GM19324 (cell line): ENCODE results near the gene PTPRT.

Experiments
- ATAC-seq: cut with Tn5 transposase; IDR thresholded peaks from one replicate; pipeline ENCODE4 v1.9.1; 2021; ENCODE audit warnings: mild to moderate bottlenecking, moderate library complexity; ENCODE audit not compliant: unreplicated experiment, low FRiP score

The PTPRT gene

GRCh38 chr20:42864116-42864515, 325.6 kb downstream of the PTPRT start:
- no peak for ATAC-seq

DNA sequence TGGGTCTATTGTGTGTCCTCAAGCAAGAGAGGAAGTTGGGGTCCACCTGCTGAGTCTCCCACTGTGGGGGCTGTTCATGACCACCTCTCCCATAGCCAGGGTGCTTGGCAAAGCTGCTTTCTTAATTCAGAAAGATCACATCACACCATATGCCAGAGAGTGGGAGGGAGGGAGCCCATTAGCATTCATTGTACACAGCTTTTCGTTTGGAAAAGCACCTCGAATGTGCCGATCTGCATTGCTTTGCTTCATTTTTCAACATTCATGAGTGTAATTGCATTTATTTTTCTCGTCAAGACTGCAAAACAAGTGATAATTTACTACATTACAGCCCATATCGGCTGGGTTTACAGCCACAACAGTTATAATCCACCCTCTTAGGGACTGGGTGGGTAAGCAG, 327.3 kb downstream of the PTPRT start:
- no peak for ATAC-seq

DNA sequence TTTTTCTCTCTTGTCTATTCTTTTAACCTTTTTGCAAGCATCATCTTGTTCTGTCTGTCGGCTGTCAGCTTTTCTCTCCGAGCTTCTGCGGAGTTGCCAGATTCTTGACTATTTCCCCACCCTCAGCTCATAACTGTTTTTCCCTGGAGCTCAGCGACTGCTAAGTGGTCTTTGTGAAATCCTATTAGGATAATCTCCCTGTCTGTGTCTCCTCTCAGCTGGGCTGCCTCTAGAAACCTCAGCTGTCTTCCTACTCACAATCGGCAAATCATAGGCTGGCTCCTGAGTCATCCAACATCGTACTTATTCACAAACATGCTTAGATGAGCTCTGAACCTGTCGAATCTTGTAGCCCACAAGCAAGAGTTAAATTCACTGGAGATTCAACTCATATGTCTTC, 332.3 kb downstream of the PTPRT start:
- ATAC-seq: no peak

GRCh38 chr20:42855896-42856295, 333.8 kb downstream of the PTPRT start:
- ATAC-seq: no peak

DNA sequence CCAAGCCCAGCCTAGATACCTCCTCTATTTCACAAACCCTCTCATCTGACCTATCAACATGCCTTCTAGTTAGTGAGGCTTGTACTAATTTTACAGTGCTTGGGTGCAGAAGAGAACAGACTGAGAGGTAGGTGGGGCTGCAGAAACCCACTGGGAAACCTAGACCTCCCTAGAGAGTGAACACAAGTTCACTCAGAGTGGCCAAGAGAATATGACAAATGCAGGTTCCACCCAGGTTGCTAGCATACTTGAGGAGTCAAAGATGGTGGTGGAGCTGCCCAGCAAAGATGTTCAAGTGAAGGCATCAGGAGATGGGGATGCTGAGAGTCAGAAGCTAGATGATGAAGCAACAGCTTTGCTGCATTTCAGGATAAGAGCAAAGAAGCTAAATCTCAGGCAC, 337.0 kb downstream of the PTPRT start:
- ATAC-seq: no peak

DNA sequence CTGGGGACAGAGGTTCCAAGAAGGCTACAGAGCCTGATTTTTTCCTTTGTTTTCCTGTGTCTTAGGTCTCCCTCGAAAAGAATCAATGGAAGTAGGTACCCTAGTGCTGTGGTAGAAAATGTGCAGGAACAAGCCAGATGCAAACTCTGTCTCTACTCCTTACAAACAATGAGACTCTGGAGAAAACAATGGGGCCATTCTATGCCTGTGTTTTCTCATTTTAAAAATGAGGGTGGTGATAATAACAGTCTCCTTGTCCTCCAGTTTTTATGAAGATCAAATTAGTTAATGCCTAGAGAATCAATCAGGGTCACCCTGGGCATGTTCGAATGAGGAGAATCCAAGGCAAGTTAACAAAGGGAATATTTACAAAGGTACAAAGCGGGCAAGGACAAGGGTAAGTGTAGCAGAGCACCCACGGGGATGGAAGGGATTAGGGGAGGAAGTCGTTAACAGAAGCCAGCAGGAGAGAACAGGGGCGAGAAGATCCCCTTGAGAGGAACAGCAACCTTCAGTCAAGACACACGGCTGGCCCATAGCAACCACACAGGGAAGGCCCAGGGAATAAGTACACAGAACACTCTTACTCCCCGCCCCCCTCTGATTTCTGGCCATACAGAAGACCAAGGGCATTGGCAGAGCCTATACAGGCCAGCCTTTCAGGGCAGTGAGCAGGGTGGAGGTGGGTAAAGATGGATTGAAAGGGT, 342.8 kb downstream of the PTPRT start:
- ATAC-seq: no peak

DNA sequence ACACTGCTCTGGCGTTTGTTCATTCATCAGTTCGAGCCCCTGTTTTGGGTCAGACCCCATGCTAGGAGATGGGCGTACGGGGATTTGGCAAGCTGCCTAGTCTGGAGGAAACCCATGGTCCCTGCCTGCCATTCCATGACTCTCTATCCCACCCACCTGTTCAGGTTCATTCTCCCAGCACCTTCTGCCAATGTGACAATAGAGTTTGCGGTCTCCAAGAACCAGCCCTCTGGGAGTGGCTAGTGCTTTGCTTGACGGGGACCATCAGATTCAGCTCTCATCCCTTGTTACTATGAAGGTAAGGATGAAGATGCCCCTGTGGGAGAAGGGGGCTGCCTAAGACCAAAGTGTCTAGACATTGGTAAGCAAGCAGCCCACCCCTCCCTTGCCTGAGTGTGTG, 345.0 kb downstream of the PTPRT start:
- ATAC-seq: no peak

DNA sequence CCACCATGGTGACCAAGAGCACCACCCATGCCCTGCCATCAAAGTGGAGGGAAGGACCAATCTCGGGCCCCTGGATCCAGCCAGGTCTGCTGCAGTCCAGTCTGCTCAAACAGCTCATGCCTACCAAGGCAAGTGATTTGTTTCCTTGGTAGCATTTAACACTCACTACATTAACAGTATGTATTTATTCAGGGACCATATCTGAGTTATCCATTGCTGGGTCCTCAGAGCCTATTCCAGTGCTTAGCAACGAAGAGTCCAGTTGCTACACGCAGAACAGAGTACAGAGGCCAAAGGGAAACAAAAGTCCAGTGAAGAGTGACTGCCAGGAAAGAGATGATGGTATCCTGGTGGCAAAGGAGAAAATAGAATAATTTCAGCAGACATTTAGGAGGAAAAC, 352.2 kb downstream of the PTPRT start:
- no peak for ATAC-seq

DNA sequence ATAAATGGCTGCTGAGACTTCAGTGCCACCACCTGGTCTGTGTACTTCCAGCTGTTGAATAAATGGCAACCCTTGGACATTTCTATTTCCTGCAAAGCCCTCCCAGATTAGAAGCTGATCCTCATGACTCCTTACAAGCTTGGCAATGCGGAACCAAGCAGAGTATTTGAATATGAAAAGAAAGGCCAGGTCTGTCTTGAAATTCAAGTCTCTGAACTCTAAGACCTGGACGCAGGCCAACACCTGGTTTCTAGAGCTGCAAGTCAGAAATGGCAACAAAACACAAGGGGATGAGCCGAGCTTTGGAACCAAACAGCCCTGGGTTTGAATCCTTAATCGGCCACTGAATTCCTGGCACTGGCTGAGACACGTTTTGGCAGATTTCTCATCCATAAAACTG, 353.4 kb downstream of the PTPRT start:
- ATAC-seq: no peak

DNA sequence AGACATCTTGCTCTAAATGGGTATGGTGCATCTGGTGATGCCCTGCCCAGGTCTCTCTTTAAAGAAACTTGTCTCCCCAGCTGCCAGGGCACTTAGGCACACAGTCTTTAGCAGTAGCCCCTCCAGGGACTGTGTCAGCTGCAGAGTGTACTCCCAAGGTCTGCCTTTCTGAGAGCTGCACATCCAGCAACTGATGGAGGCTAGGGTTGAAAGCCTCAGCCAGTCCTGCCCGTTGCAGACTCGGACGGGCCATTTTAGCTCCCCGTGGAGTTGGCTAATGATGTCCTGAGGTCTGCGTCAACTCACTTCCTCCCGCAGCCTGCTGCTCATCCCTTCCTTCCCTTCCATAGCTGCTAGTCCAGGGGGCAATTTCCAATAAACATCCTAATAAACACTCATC, 381.8 kb downstream of the PTPRT start:
- ATAC-seq: no peak

DNA sequence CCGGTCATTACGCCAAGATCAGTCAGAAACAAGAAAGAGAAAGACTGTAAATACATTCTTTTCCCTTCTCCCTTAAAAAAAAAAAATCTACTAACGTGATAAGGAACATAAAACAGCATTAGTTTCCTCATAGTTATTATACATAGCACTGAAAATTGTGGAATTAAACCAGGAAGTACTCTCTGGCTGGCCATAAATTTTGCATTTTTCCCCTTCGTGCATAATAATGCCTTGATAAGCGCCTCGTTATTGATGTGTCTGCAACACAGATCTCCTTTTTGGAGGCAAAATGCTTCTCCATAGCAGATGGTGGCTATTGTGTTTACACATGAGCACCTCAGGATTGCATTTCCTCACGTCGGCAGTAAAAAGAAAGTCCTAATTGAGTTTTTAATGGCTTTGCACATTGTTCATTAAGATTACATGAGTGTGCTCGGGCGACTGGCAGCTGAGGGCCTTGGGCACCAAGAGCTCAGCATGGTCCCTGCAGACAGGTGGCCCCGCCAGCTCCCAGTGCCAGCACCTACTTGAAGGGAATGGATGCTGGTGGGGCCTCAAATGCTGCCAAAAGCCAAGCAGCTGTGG, 394.5 kb downstream of the PTPRT start:
- no peak for ATAC-seq

- no peak for ATAC-seq
Measured at GRCh38 chr20:42792052-42792451, 397.7 kb downstream of the PTPRT start.

DNA sequence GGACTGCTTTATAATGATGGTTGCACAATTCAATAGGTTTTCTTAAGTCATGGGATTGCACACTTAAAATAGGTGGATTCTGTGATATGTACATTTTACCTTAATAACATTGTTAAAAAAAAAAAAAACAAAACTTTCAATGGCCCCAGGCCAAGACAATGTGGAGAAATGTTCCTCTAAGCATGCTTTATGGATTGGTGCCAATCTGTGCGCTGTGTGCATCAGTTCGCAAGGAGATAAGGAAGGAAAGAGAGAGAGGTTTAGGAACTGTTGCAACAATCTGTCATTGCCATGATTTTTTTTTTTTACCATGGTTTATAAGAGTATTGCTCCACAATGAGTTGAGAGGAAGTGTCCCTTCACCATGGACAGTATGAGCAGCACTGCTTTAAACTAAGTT, 399.6 kb downstream of the PTPRT start:
- ATAC-seq: no peak

- ATAC-seq: no peak
Measured at GRCh38 chr20:42788707-42789106, 401.0 kb downstream of the PTPRT start.

- no peak for ATAC-seq
Measured at GRCh38 chr20:42785041-42785440, 404.7 kb downstream of the PTPRT start.

DNA sequence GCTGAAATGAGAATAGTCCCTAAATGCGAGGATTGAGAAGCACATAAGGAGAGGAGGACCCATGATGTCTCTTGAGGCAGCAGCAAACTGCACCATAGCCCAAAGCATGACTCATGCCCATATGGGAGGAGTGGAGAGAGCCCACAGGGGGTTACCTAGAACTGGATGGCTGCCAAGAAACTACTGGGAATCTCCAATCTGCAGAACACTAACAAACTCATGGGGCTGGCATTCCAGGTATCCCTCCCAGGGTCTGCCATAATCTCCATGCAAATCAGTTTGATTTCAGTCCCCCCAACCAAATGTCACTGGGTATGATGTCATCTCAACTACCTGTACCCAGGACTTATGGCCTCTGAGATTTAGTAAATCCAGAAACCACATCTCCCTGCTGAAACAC, 410.5 kb downstream of the PTPRT start:
- ATAC-seq: no peak

- no peak for ATAC-seq
Measured at GRCh38 chr20:42775866-42776265, 413.8 kb downstream of the PTPRT start.

DNA sequence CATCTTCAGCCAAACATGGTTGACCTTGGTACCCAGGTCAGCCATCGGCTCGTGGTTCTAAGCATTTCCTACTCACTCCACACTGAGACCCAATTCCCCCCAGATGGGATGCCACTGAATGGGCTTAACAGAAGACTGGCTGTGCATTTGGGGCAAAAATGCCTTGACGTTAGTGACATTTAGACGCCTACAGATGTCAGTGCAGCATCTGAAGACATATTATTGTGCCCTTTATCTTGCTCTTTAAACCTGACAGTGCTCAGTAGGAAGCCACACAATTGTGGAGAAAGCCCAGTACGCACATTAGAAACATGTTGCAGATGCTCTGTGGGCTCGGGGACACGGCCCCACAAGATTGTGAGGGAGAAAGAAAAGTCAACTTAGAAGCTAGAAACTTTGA, 414.7 kb downstream of the PTPRT start:
- ATAC-seq: no peak

DNA sequence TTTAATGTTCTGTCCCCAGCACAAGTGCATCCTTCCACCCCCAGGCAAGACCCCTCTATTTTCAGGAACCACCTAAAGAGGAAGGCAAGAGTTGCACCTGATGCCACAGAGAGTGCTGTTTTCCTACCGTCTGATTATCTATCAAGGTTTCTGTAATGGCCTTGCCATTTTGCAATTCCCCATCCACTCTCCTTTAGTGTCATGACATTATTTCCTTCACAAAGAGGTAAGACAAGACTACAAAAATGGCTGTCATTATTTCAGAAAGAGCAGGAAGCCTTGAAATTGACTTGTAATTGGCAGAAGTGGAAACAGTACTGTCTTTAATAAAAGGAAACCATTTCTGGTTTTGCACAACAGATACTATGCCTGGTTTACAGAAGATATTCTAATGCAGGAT, 426.7 kb downstream of the PTPRT start:
- ATAC-seq: no peak

DNA sequence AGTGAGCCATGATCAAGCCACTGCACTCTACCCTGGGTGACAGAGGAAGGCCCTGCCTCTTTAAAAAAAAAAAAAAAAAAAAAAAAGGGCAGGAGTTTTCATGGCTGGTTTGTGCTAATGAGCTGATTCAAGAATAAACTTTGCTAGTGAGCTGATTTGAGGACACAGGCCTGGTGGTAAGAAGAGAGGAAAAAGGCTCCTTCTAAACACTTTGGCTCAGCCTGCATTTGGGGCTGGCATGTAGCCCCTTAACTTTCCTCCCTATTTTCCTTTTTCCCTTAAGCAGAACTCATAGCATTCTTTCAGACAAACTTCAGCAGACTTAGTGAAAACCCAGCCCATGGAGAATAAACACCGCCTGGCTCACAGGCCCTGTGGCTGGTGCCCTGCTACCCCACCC, 432.7 kb downstream of the PTPRT start:
- no peak for ATAC-seq

DNA sequence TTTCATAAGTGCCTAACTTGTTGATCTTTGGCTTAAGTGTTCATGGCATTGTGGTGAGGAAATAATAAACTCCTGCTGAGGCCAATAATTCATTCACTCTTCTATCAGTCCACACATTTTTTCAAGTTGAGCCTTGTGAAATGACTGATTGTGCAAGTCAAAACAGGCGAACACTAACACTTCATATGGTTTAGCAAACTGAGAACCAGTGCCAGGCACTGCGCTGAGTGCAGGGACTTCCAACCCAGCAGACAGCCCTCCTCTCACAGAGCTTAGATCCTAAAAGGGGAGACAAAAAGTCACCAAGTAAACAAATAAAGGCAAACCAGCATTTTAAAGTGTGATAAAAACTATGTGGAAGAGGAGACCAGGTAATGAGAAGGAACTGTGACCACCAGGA, 435.0 kb downstream of the PTPRT start:
- ATAC-seq: no peak

- no peak for ATAC-seq
Measured at GRCh38 chr20:42752620-42753019, 437.1 kb downstream of the PTPRT start.

- no peak for ATAC-seq
Measured at GRCh38 chr20:42749556-42749955, 440.1 kb downstream of the PTPRT start.
